ENCODE results near the gene SEPTIN11.

The SEPTIN11 gene

GRCh38 chr4:76949276-76950051 lies at the start of gene SEPTIN11:
TSS of gene SEPTIN11 (plus strand) at chr4:76949752. CDS start at chr4:76949904, 152 bp downstream.
- peak; percentile 92 for DNase-seq

- DNase-seq = no peak
Measured at GRCh38 chr4:76902233-76902890, 47.2 kb upstream of the SEPTIN11 start.

GRCh38 chr4:76904646-76905190 lies 44.8 kb upstream of the SEPTIN11 start:
- no peak for DNase-seq

- no peak for DNase-seq
Measured at GRCh38 chr4:76905521-76905920, 44.0 kb upstream of the SEPTIN11 start.

GRCh38 chr4:76909711-76910110 lies 39.8 kb upstream of the SEPTIN11 start:
- no peak for DNase-seq

- DNase-seq = no peak
Measured at GRCh38 chr4:76920715-76921114, 28.8 kb upstream of the SEPTIN11 start.

- no peak for DNase-seq
Measured at GRCh38 chr4:76923619-76924357, 25.8 kb upstream of the SEPTIN11 start.

- DNase-seq = no peak
Measured at GRCh38 chr4:76926841-76927240, 22.7 kb upstream of the SEPTIN11 start.

GRCh38 chr4:76930685-76931084 lies 18.9 kb upstream of the SEPTIN11 start:
- DNase-seq = no peak

- no peak for DNase-seq
Measured at GRCh38 chr4:76931087-76931486, 18.5 kb upstream of the SEPTIN11 start.

- DNase-seq = no peak
Measured at GRCh38 chr4:76931576-76932276, 17.8 kb upstream of the SEPTIN11 start.

- DNase-seq = no peak
Measured at GRCh38 chr4:76939184-76939583, 10.4 kb upstream of the SEPTIN11 start.

GRCh38 chr4:76943129-76943620 lies 6.4 kb upstream of the SEPTIN11 start:
- no peak for DNase-seq

GRCh38 chr4:76943790-76944189 lies 5.8 kb upstream of the SEPTIN11 start:
- DNase-seq = no peak

- DNase-seq = no peak
Measured at GRCh38 chr4:76947369-76947768, 2.2 kb upstream of the SEPTIN11 start.

- DNase-seq = peak; percentile 42
Measured at GRCh38 chr4:76948443-76949275, 893 bp upstream of the SEPTIN11 start.

- DNase-seq = peak; percentile 43
Measured at GRCh38 chr4:76950052-76950955, 752 bp downstream of the SEPTIN11 start.

GRCh38 chr4:76950956-76951671 lies 1.6 kb downstream of the SEPTIN11 start:
- no peak for DNase-seq

- no peak for DNase-seq
Measured at GRCh38 chr4:76951672-76952010, 2.1 kb downstream of the SEPTIN11 start.

GRCh38 chr4:76952071-76952470 lies 2.5 kb downstream of the SEPTIN11 start:
- DNase-seq = no peak

Measured in COR-L47 (cell line).